Esophagus squamous epithelium (tissue), 5 donors: ENCODE measurements around the gene LRIT2. TPM values are rescaled to one million over a fixed set of nuclear protein-coding genes. Genes with fewer than 3 reads are reported as not detected.

ENCODE experiments used
- DNase-seq: peaks from one replicate; lab custom pipeline; 2025; lab: John Stamatoyannopoulos, UW
- H3K27ac ChIP-seq, 4 donors: fragments of 200-600 bp; sonication (generic); one replicate each; pipeline ENCODE4 v1.5.1; 2016 to 2019; ENCODE audit warnings: mild to moderate bottlenecking in 1 of 4
- H3K27me3 ChIP-seq, 4 donors: fragments of 200-600 bp; sonication (generic); 1 replicate in 3 of 4; 2 replicates in 1 of 4; pipeline versions ENCODE4 v1.5.1 to v1.6.0; 2017 to 2021; ENCODE audit warnings: antibody characterized with exemption in 1 of 4
- H3K36me3 ChIP-seq, 3 donors: fragments of 200-600 bp; sonication (generic); one replicate each; pipeline ENCODE4 v1.5.1; 2016 to 2019
- H3K4me1 ChIP-seq, 3 donors: fragments of 200-600 bp; sonication (generic); one replicate each; pipeline ENCODE4 v1.5.1; 2017 to 2019
- H3K4me3 ChIP-seq, 4 donors: fragments of 200-600 bp; sonication (generic); 1 replicate in 3 of 4; 2 replicates in 1 of 4; pipeline ENCODE4 v1.5.1; 2016 to 2019; ENCODE audit warnings: mild to moderate bottlenecking in 2 of 4, moderate library complexity in 1 of 4
- H3K9me3 ChIP-seq, 3 donors: fragments of 200-600 bp; sonication (generic); one replicate each; pipeline ENCODE4 v1.5.1; 2016 to 2019
- CTCF ChIP-seq, 6 experiments: fragments of 450-650 bp in 4 of 6; fragments of 200-600 bp in 2 of 6; sonication (generic) in 2 of 6; IDR thresholded peaks; one replicate each; pipeline ENCODE4 v1.5.1; 2016 to 2019; ENCODE audit warnings: antibody characterized with exemption in 6 of 6, mild to moderate bottlenecking in 4 of 6, moderate library complexity in 4 of 6
- POLR2A ChIP-seq, 4 donors: fragments of 450-650 bp; IDR thresholded peaks; one replicate each; pipeline ENCODE4 v1.6.1; 2017; ENCODE audit warnings: antibody characterized with exemption in 4 of 4, mild to moderate bottlenecking in 4 of 4, moderate library complexity in 3 of 4
- WGBS, 2 donors: methylation state at CpG; one replicate each; pipeline ENCODE4 v1.1.5; 2018; 5-methylcytosine and 5-hydroxymethylcytosine counted together
- intact Hi-C: fragments of 100-400 bp; cut with DNase I; formaldehyde crosslinking; loops from one replicate; pipeline ENCODE4 v1.15.0; 2022
- total RNA-seq, 4 donors: library from RNA; depleted of rRNA; stranded (reverse); fragments of >200 nt; gene quantifications; one replicate each; pipeline ENCODE4 v1.1.0, GENCODE V29; 2016
- donor health status: DM: yes; HTN: yes; CAD: no.

The LRIT2 gene
- total RNA-seq, 4 donors from 2014 or later = not detected

DNA sequence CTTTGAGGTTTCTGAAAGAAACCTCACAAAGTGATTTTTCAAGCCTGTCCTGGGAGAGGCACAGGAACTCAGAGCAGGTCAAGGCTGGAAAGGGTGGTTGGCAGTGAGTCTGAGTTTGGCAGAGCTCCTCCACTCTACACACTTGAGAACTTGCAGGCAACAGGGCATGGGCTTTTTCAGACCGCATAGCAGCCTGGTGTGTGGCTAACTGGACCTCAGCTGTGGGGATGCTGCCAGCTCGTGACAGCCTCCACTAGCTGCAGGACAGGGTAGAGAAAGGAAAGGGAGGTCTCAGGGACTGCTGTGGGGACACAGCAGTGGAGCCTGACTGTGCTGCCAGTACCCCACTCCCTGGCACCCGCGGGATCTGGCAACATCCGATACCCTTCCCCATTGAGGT lies 28.4 kb downstream of the LRIT2 start:
- intact Hi-C loops = no loop called here
- peaks cover 0 to 16% (median 0%) of the 10 kb centered on the region in 3 donors for H3K36me3 ChIP-seq
- H3K4me3 ChIP-seq = no peak overlapping the region
- no peak overlapping the region for H3K27ac ChIP-seq
- no peak for DNase-seq
- peaks cover 0 to 35% (median 6%) of the 10 kb centered on the region in 4 donors for H3K27me3 ChIP-seq
- peaks cover 0 to 42% (median 10%) of the 10 kb centered on the region in 3 donors for H3K4me1 ChIP-seq
- no peaks in the 10 kb centered on the region for H3K9me3 ChIP-seq
- TF ChIP-seq CTCF (IDR thresholded peaks at IDR 0.05) (no peak), POLR2A (IDR thresholded peaks at IDR 0.05) (no peak)
- WGBS, 2 donors = 31 to 45% methylated on average over 5 of the region's 5 CpGs

- no peak for TF ChIP-seq CTCF (IDR thresholded peaks at IDR 0.05)
- no peak for TF ChIP-seq POLR2A (IDR thresholded peaks at IDR 0.05)
- Histone ChIP-seq H3K27me3 (peaks cover 0 to 35% (median 6%) of the 10 kb centered on the region in 4 donors), H3K4me1 (peaks cover 0 to 51% (median 12%) of the 10 kb centered on the region in 3 donors), H3K4me3 (no peak overlapping the region), H3K27ac (no peak overlapping the region), H3K36me3 (peaks cover 0 to 15% (median 0%) of the 10 kb centered on the region in 3 donors), H3K9me3 (no peaks in the 10 kb centered on the region)
- DNase-seq = no peak
- WGBS, 2 donors = 21 to 27% methylated on average over 4 of the region's 4 CpGs
- intact Hi-C loops = no loop called here
Observed at GRCh38 chr10:84196083-84196482, 29.3 kb downstream of the LRIT2 start.

GRCh38 chr10:84195044-84195830 lies 30.1 kb downstream of the LRIT2 start:
- Histone ChIP-seq H3K4me1 (peaks cover 0 to 57% (median 12%) of the 10 kb centered on the region in 3 donors), H3K9me3 (no peaks in the 10 kb centered on the region), H3K27ac (peak overlapping the region in 2 of 4 donors; percentile 14 to 29), H3K36me3 (peaks cover 0 to 6% (median 0%) of the 10 kb centered on the region in 3 donors), H3K4me3 (peak overlapping the region; percentile 40 to 68 (median 54)), H3K27me3 (peaks cover 0 to 35% (median 6%) of the 10 kb centered on the region in 4 donors)
- intact Hi-C loops = no loop called here
- 0 to 23% methylated on average over 4 to 5 of the region's 43 CpGs for WGBS, 2 donors
- no peak for DNase-seq
- TF ChIP-seq POLR2A (IDR thresholded peaks at IDR 0.05) (no peak), CTCF (IDR thresholded peaks at IDR 0.05) (no peak)

DNA sequence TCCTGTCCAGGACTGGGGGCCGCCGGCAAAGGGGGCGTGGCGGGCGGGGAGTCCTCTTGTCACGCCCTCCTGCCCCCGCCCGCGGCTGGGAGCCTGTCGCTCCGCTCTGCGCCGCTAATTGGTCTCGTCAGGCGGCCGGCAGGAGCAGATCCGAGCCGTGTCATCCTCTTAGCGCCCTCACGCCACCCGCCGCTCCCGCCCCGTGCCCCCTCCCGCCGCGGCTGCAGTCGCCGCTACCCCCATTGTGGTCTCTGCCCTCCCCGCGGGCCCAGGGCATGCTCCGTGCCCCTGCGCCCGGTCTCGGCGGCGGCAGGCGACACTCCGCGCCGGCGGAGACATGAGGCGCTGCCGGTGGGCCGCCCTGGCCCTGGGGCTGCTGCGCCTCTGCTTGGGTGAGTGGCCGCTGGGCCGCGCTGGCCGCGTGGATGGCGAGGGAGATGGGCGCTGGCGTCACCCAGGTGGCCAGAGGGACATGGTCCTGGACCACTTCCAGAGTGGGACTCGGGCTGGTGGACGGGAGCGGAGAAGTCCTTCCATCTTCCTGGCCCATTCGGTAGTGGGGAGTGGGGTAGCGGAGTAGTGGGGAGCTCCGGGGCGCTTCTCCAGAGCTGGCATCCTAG lies 30.8 kb downstream of the LRIT2 start, which contains the start of gene CDHR1:
Gene CDHR1, plus strand, starts transcription at position 114 of the 620 bp plus-strand sequence. Its CDS starts 224 bp downstream, at position 338.
- DNase-seq = no peak
- Histone ChIP-seq H3K9me3 (no peaks in the 10 kb centered on the region), H3K4me3 (peak within 1 kb of the TSS; percentile 40 to 68 (median 54)), H3K27ac (peak within 1 kb of the TSS in 2 of 4 donors; percentile 14 to 29), H3K27me3 (peaks cover 0 to 35% (median 6%) of the 10 kb centered on the region in 4 donors), H3K36me3 (peaks cover 0 to 6% (median 0%) of the 10 kb centered on the region in 3 donors), H3K4me1 (peaks cover 0 to 57% (median 12%) of the 10 kb centered on the region in 3 donors)
- WGBS, 2 donors = 0 to 3% methylated on average over 3 to 5 of the region's 61 CpGs
- TF ChIP-seq POLR2A (IDR thresholded peaks at IDR 0.05) = no peak
- intact Hi-C loops = no loop called here

- peaks cover 0 to 40% (median 6%) of the 10 kb centered on the region in 4 donors for H3K27me3 ChIP-seq
- peak overlapping the region; percentile 40 to 68 (median 54) for H3K4me3 ChIP-seq
- H3K9me3 ChIP-seq = no peaks in the 10 kb centered on the region
- H3K36me3 ChIP-seq = peaks cover 0 to 6% (median 0%) of the 10 kb centered on the region in 3 donors
- TF ChIP-seq CTCF (IDR thresholded peaks at IDR 0.05) (no peak), POLR2A (IDR thresholded peaks at IDR 0.05) (no peak)
- no peak for DNase-seq
- H3K4me1 ChIP-seq = peaks cover 0 to 57% (median 12%) of the 10 kb centered on the region in 3 donors
- intact Hi-C loops = no loop called here
- H3K27ac ChIP-seq = peak overlapping the region in 2 of 4 donors; percentile 14 to 29
- 16 to 24% methylated on average over 3 to 5 of the region's 5 CpGs for WGBS, 2 donors
Observed at GRCh38 chr10:84193846-84194423, 31.4 kb downstream of the LRIT2 start.
